Breast epithelium (tissue), 3 donors: ENCODE measurements around the gene LYAR.

Experiments
- POLR2A ChIP-seq: fragments of 450-650 bp; IDR thresholded peaks from one replicate; pipeline ENCODE4 v1.6.1; 2016; ENCODE audit warnings: antibody characterized with exemption, mild to moderate bottlenecking, moderate library complexity
- TF ChIP-seq, protein P1 (sequence below), 3 donors: fragments of 450-650 bp; IDR thresholded peaks; one replicate each; pipeline ENCODE4 v1.5.1; 2016 to 2017; ENCODE audit warnings: antibody characterized with exemption in 3 of 3, mild to moderate bottlenecking in 3 of 3, moderate library complexity in 3 of 3

DNA sequence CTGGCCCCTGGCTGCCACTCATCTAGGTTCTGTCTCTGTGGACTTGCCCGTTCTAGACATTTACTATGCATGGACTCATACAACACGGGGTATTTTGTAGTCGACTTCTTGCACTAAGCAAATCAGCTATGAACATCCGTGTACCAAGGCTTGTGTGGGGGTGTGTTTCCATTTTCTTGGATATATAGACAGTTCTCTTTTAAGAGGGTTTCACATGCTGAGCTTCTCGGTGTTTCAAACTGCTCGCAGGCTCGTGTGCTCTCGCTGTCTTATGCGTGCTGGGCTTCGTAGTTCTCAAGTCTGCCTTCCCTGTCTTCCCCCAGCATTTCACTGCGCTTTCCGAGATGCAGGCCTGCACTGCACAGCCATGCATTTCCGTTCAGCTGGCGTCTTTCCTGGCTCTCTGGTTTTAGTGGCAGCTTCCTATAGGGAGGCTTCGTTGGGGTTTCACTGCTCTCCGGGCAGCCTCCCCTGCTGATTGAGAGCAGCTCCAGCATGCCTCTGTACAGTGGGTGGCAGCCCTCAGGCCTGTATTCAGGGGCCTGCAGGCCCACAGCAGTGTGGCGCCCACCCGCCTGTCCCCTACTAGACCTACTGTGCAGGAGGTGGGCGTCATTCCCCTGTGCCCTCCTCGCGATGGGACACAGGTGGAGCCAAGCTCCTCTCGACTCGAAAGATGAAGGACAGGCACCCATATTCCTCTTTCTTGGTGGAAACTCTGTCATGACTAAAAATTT is 27.7 kb upstream of the LYAR start:
- no peak for TF ChIP-seq POLR2A
- TF ChIP-seq, protein P1, sequence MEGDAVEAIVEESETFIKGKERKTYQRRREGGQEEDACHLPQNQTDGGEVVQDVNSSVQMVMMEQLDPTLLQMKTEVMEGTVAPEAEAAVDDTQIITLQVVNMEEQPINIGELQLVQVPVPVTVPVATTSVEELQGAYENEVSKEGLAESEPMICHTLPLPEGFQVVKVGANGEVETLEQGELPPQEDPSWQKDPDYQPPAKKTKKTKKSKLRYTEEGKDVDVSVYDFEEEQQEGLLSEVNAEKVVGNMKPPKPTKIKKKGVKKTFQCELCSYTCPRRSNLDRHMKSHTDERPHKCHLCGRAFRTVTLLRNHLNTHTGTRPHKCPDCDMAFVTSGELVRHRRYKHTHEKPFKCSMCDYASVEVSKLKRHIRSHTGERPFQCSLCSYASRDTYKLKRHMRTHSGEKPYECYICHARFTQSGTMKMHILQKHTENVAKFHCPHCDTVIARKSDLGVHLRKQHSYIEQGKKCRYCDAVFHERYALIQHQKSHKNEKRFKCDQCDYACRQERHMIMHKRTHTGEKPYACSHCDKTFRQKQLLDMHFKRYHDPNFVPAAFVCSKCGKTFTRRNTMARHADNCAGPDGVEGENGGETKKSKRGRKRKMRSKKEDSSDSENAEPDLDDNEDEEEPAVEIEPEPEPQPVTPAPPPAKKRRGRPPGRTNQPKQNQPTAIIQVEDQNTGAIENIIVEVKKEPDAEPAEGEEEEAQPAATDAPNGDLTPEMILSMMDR (IDR thresholded peaks at IDR 0.05), result no peak
